Right renal cortex interstitium (tissue), 3 donors: ENCODE measurements around the gene GABARAPL2. TPM values are rescaled to one million over a fixed set of nuclear protein-coding genes. Genes with fewer than 3 reads are reported as not detected.

Experiments
- DNase-seq, 3 donors: peaks; one replicate each; pipeline ENCODE4 v3.0.0-alpha.2; 2013; ENCODE audit warnings: low read depth in 3 of 3, low spot score in 2 of 3
- polyA plus RNA-seq, 3 donors: library from polyadenylated mRNA; unstranded; fragments of 120-200 nt; gene quantifications; one replicate each; pipeline ENCODE4 v1.2.1, GENCODE V29; 2013; ENCODE audit not compliant: insufficient read length in 3 of 3

GABARAPL2 gene
- polyA plus RNA-seq, 3 donors = 199 to 200 (median 200) TPM

GRCh38 chr16:75550211-75550662 lies 15.9 kb upstream of the GABARAPL2 start:
- no peak for DNase-seq

- DNase-seq = no peak
These were observed 13.2 kb upstream of the GABARAPL2 start for GRCh38 chr16:75552951-75553350.

- DNase-seq = peak in 2 of 3 donors; percentile 78
These were observed 10.9 kb upstream of the GABARAPL2 start for GRCh38 chr16:75555213-75555706.

GRCh38 chr16:75555707-75556430 lies 10.3 kb upstream of the GABARAPL2 start, which contains the start of gene TMEM231:
TMEM231 (minus strand) TSS chr16:75556252; CDS start chr16:75556209, 43 bp downstream.
- DNase-seq = peak; percentile 84 to 91 (median 85)

- no peak for DNase-seq
These were observed 9.7 kb upstream of the GABARAPL2 start for GRCh38 chr16:75556431-75556950.

- no peak for DNase-seq
These were observed 7.3 kb upstream of the GABARAPL2 start for GRCh38 chr16:75558846-75559401.

GRCh38 chr16:75559564-75560372 lies 6.4 kb upstream of the GABARAPL2 start:
- DNase-seq = no peak

- no peak for DNase-seq
These were observed 539 bp upstream of the GABARAPL2 start for GRCh38 chr16:75565640-75566039.

- DNase-seq = no peak
These were observed 628 bp downstream of the GABARAPL2 start for GRCh38 chr16:75566758-75567255.

GRCh38 chr16:75567911-75568310 lies 1.7 kb downstream of the GABARAPL2 start:
- DNase-seq = no peak

- no peak for DNase-seq
These were observed 4.4 kb downstream of the GABARAPL2 start for GRCh38 chr16:75570396-75571065.

GRCh38 chr16:75572864-75573542 lies 6.8 kb downstream of the GABARAPL2 start:
- DNase-seq = no peak

- no peak for DNase-seq
These were observed 7.8 kb downstream of the GABARAPL2 start for GRCh38 chr16:75573955-75574354.

- DNase-seq = no peak
These were observed 9.8 kb downstream of the GABARAPL2 start for GRCh38 chr16:75575958-75576357.

- DNase-seq = no peak
These were observed 10.2 kb downstream of the GABARAPL2 start for GRCh38 chr16:75576384-75576811.

GRCh38 chr16:75578212-75578611 lies 12.0 kb downstream of the GABARAPL2 start:
- DNase-seq = no peak

GRCh38 chr16:75578725-75579124 lies 12.5 kb downstream of the GABARAPL2 start:
- no peak for DNase-seq

- no peak for DNase-seq
These were observed 13.2 kb downstream of the GABARAPL2 start for GRCh38 chr16:75579281-75579834.

- no peak for DNase-seq
These were observed 17.9 kb downstream of the GABARAPL2 start for GRCh38 chr16:75584108-75584507.
